GF-D8 (cell line): ENCODE results near the gene GPR153.
"Not testable (repeated sequence)": the region's sequence is repeated elsewhere in the genome, so short reads cannot be mapped to it uniquely, and the experiment has no call there.

Source experiments
- DNase-seq: peaks from one replicate; lab custom pipeline; 2025; lab: John Stamatoyannopoulos, UW

The GPR153 gene

GRCh38 chr1:6233376-6233775 is 27.5 kb downstream of the GPR153 start:
- DNase-seq: no peak

DNA sequence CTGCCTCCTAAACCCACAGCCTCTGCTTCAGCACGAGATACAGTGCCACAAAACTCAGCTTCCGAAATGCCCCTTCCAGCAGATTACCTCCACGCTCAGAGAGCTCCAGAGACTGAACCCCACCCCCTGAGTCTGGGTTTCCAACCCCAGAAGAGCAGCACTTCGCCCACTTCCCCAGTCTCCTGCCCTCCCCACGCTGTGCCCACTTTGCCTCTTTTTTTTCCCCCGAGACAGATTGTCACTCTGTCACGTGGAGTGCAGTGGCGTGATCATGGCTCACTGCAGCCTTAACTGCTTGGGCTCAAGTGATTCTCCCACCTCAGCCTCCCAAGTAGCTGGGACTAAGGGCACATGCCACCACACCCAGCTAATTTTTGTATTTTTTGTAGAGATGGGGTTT is 35.2 kb downstream of the GPR153 start:
- no peak for DNase-seq

DNA sequence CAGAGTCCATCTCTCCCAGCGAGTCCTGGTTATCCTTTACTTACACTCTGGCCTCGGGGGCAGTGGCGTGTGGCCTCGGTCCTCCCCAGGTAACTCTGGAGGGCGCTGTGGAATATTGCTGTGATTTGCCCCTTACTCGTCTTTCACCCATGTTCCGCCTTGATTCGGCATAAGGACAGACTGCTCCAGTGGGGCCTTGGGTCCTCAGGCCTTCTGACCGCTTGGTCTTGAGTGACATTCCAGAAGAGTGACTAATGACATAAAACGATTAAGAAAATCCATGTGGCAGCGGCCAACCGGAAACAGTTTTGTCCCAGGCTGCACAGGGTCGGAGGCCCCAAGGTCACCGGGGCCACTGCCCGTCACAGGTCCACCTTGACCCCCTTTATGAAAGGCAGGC is 36.2 kb downstream of the GPR153 start:
- no peak for DNase-seq

DNA sequence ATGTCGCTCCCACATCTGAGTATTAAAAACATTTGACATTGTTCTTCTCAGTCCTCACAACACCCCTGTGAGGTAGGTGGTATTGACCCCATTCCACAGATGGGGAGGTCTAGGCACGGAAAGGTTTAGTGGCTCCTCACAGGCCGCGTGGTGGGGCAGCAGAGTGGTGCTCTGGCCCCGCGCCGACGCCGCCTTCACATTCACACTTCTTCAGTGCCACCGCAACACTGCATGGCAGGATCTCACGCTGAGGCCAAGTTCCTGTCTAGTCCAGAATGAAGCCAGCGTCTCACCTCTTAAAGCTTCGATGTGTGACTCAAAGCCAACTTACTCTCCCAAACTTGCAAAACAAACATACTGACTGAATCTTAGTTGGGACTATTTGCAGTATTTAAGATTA is 37.3 kb downstream of the GPR153 start:
- DNase-seq: no peak

- no peak for DNase-seq
These were observed 38.3 kb downstream of the GPR153 start for GRCh38 chr1:6222636-6223035.

DNA sequence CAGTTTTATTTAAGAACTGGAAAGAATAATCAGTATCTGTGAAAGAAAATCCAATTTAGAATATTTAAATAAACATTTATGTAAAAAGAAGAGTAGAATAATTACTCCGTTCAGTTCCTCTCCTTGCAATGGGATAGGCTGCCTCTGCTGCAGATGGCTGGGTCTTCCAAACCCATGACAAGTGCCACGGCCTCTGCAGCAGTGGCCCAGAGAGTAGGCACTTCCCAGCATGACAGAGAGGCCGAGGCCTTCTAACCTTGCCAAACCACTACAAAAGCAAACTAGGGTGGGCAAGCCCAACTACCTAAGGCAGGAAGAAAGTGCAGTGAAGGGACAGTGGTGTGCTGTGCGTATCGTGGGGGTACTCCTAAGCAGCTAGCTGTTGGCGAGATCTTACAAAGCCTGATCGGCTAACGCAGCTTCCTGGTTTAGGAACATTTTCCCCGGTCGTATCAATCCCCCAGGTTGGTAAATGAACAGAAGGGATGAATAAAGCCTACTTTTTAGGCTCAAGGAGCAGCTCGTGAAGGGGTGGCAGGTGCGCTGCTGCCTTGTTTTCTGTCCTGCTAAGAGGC is 39.6 kb downstream of the GPR153 start:
- DNase-seq: no peak

- DNase-seq: no peak
These were observed 40.7 kb downstream of the GPR153 start for GRCh38 chr1:6220236-6220635.

- DNase-seq: not testable (repeated sequence)
These were observed 41.3 kb downstream of the GPR153 start for GRCh38 chr1:6219641-6220040.

GRCh38 chr1:6218375-6219164 is 42.3 kb downstream of the GPR153 start:
- no peak for DNase-seq

DNA sequence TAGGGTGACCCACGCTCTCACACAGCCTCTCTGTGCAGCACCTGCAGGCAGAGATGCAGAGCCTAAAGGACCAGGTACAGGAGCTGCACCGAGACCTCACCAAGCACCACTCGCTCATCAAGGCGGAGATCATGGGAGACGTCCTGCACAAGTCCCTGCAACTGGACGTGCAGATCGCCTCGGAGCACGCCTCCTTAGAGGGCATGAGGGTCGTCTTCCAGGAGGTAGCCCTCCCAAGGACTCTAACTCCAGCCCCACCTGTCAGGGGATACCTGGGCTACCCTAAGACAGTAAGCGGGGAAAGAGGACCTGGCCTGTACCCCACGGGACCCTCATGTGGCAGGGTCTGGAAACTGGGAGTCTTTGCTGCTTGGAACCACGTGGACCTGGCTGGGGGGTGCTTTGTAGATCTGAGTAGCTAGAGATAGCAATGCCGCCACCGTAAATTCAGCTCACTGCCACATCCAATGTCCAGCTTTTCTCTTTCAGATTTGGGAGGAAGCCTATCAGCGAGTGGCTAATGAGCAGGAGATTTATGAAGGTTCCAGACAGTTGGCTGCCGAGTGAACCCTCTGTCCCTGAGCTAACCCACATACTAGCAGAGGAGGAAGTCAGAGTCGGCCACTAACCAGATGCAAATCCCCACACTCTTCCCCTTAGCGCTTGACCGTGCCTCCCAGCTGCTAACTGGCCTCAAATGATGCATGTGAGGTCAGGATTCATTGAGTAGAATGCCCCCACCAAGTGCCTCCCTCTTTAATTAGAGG is 48.5 kb downstream of the GPR153 start:
- no peak for DNase-seq

DNA sequence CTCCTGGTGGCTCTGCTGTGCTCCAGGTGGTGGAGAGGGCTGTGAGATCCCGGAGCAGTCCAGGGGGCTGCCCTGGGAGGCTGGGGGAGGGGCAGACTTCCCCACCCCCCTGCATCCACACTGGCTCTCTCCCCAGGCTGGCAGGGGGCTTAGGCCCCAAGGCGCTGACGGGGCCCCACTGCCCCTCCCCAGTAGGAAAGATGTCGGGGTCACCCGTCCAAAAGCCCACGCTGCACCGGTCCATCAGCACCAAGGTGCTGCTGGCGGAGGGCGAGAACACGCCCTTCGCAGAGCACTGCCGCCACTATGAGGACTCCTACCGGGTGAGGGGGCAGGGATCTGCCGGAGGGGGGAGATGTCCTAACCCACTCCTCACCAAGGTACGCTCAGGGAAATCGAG is 49.2 kb downstream of the GPR153 start:
- no peak for DNase-seq

- no peak for DNase-seq
These were observed 50.1 kb downstream of the GPR153 start for GRCh38 chr1:6210591-6211355.

DNA sequence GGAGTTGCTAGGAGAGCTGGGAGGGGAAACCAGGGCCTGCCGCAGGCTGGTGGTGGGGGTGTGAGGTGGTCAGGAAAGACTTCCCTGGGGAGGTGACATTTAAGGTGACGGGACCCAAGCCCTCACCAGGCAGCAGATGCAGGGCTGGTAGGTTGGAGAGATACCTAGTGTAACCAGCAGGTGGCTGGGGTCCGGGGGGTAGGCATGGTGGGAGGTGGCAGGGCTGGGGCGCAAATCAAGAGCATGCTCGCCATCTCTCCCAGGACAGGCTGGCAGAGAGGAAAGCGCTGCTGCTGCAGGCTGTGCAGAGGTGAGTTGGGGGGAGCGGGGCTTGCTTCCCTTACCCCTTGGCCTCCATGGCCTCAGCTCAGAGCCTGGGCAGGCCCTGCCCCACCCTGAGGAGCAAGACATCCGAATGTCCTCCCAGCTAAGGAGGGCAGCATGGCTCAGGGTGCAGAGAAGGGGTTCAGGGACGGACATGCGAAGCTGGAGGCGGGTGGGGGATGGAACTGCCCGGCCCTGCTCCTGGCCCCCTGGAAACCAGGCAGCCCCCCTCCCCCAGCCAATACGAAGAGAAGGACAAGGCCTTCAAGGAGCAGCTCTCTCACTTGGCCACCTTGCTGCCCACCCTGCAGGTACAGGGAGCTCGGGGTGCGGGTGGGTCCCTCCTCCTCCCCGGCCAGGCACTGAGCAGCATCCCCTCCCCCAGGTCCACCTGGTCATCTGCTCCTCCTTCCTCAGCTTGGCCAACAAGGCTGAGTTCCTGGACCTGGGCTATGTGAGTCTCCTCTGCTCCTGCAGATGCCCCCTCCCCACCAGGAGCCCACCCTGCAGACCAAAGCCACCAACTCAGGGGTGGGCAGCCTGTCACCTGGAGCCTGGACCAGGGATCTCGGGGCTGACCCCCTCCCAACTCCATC is 51.0 kb downstream of the GPR153 start:
- DNase-seq: no peak

- DNase-seq: peak; percentile 43
These were observed 51.9 kb downstream of the GPR153 start for GRCh38 chr1:6208723-6209660.

DNA sequence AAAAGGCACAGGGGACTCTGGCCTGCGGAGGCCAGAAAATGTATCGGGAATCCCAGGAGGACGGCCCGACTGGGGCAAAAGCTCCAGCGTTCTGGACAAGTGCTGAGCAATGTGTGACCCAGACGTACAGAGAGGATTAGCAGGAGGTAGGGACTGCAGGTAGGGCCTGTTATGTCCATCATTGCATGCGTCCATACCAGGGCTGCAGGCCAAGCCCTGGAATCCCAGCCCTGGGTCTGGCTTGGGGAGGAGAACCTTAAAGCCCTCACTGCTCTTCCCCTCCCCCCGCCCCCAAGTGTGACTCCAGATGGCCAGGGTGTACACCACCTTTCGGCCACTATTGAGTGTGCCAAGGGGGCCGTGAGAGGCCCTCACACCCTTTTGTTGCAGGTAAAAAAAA is 53.0 kb downstream of the GPR153 start:
- no peak for DNase-seq

DNA sequence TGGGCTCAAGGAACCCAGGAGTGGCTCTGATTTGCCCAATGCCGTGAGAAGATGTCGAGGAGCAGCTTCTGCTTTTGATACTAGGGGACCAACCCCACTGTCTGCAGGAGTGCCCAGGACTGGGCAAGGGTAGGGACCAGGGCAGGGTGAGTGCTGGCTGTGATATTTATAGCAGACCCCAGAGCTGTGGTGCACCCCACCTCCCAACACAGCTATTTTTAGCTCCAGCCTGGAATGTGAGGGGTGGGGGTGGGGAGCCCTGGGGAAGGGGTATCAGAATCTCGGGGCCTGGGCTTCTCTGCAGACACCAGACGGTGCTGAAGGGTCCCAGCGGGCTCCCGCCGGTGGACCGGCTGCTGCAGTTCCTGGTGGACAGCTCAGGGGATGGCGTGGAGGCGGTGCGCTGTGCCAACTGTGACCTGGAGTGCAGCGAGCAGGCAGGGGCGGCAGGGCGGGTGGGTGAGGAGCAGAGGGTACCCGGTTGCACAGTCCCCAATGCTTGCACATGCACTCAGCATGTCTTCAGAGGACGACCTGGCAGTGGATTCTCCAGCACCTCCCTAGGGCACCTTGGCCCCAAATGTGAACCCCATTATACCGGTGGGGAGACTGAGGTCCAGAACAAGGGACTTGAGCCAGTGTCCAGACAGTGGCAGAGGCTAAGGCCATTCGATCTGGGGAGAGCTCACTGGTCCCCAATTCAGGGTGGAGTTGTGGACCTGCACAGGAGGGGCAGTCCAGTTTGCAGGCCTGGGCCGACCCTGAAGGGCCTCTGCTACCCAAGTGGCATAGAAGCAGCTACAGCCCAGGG is 53.6 kb downstream of the GPR153 start:
- no peak for DNase-seq

GRCh38 chr1:6206520-6206855 is 54.4 kb downstream of the GPR153 start:
- no peak for DNase-seq

DNA sequence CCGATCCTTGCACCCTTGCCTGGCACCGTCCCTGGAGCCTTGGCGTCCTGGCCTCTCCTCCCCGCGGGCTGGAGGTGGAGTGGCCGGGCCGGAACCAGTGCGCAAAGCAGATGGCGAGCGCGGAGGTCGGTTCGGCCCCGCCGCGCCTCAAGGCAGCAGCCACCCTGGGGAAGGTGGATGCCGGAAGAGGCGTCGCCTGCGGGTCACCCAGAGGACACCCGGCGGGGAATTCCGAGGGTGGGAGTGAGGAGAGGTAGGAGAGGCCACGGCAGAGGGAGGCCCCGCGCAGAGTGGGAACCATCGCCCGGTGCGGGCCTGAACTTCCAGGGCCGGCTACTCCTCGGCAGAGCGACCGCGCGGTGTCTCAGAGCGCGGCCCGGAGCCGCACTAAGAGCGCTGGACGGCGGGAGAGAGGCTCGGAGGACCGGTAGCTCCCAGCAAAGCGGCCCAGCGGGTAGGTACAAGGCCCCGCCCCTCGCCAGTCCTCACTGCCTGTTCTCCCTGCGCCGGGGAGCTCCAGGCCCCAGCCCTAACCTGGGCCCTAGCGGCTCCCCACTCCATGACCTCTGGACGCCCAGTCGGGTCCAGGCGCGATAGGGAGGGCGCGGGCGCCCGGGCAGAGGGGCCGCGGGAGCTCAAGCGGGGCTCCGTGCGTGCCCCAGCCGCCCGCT is 54.9 kb downstream of the GPR153 start, which contains the start of gene RNF207:
Gene RNF207 (plus strand): TSS at position 271 of the 671 bp plus-strand sequence. CDS start 417 bp downstream, outside the sequence.
- DNase-seq: no peak

DNA sequence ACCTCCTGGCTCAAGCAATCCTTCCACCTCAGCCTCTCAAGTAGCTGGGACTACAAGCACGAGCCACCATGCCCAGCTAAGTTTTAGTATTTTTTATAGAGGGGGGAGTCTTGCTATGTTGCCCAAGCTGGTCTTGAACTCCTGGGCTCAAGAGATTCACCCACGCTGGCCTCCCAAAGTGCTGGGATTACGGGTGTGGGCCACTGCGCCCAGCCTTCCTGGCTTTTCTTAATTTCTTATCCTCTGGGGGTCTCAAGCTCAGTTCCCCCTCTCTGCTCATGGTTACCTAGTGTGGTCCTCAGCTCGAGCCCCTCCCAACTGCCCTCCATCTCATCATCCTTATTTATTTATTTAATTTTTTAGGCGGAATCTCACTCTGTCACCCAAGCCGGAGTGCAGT is 58.6 kb downstream of the GPR153 start:
- no peak for DNase-seq
